ENCODE measurements around the gene ZNF595.
"Not testable (repeated sequence)": the region's sequence is repeated elsewhere in the genome, so short reads cannot be mapped to it uniquely, and the experiment has no call there.

Gene ZNF595

GRCh38 chr4:86559-87324 lies 33.6 kb downstream of the ZNF595 start:
- not testable (repeated sequence) for DNase-seq

DNA sequence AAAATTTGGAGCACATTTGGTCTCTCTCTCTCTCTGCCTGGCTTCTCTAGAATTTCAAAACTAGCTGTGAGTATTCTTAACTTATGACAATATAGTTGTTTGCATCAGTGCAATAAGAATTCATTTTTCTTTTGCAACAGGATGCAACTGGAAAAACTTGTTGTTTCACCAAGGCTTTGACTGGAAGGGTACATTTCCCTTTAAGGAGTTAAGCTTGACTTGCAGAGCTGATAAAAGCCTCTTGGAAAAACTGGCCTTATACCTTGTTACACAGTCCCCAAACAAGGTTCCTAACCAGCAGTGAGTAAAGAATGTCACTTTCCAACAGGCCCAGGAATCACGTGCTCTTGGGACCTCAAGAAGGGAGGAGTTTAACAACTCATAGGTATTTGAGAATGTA lies 45.3 kb downstream of the ZNF595 start:
- no peak for DNase-seq

DNA sequence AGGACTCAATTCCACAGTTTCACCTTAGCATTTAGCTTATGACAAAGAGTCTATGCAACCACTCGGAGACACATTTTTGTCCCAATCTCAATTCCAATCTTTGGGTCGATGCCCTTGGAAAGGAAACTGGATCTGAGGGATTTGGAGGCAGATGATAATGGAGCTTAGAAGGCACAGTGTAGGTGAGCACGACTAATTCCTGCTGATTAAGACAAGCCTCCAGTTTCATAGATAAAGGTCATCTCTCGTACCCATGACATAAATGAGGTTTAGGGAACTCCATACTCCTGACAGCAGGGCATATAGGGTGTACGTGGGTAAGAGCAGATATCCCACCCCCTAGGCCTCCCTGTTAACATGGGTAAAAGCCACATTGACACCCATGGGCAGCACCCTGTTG lies 46.7 kb downstream of the ZNF595 start:
- no peak for DNase-seq

GRCh38 chr4:107083-107443 lies 53.9 kb downstream of the ZNF595 start:
- no peak for DNase-seq

- no peak for DNase-seq
Measured at GRCh38 chr4:107444-108429, 54.6 kb downstream of the ZNF595 start.

DNA sequence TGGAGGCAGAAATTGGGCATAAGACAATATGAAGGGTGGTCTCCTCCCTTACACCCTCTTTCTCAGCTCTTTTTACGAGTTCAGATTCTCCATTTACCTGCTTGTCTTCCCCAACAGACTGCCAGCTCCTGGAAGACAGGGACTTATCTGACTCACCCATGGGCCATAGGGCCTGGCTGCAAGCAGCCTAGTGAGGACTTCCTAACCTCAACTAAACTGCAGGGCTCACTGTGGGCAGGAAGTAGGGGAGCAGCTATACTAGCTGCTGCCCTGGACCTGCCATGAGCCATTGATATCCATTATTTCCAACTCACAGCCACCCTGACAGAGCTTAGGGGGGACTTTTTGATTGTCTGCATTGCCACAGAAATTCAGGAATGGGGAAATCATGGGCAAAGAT lies 59.6 kb downstream of the ZNF595 start:
- no peak for DNase-seq

GRCh38 chr4:113732-114131 lies 60.6 kb downstream of the ZNF595 start:
- DNase-seq = no peak

GRCh38 chr4:114149-114548 lies 61.0 kb downstream of the ZNF595 start:
- DNase-seq = no peak

DNA sequence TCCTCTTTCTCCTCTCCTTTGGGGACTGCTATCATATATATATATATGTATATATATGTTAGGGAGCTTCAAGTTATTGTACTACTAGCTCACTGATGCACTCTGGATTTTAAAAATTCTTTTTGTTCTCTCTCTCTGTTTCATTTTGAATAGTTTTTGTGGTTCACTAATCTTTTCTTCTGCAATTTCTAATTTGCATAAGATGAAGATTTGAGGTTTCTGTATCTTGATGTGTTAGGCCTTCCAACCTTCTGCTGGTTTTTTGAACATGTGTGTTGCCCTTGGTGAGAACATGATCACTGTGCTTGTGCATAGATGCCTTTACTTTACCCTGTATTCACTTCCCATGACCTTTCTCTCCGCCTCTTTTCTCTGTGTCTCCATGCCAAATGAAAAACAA lies 63.4 kb downstream of the ZNF595 start:
- DNase-seq = no peak

- DNase-seq = no peak
Measured at GRCh38 chr4:120616-121015, 67.5 kb downstream of the ZNF595 start.

GRCh38 chr4:121408-122084 lies 68.4 kb downstream of the ZNF595 start:
- no peak for DNase-seq

- not testable (repeated sequence) for DNase-seq
Measured at GRCh38 chr4:123922-124274, 70.8 kb downstream of the ZNF595 start.

GRCh38 chr4:124275-125081 lies 71.4 kb downstream of the ZNF595 start, which contains the start of gene ZNF718:
ZNF718 (plus strand) TSS chr4:124501; CDS start chr4:124671, 170 bp downstream.
- DNase-seq = peak; percentile 95

DNA sequence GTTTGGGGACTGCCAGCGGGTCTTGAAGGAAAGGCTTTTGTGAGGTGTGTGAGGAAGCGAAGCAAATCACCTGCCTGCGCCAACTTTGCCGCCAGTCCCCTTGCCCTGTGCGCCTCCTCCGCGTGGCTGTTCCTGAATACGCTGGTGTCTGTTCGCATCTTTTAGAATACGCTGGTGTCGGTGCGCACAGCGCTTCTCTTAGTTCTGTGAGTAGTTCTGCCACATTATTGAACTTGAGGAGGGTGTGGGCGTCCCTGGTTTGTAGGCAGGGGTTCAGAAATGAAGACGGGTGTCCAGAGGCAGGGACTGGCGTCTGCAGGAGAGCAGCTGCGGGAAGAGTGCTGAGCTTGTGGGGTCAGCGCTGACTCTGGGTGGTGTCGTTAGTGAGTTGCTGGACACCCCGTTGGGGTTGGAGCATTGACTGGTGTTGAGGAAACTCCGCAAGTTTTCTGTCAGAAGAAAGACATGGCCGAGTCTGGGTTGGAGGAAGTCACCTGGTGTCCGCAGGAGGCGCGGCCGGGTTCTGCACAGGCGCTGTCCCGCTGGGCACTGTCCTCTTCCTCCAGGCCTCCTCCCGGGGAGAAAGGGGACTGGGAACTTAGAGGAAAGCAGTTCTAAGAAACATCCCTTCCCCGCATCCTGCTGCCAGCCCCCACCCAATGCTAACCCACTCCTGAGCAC lies 72.1 kb downstream of the ZNF595 start:
- DNase-seq = peak; percentile 55

- DNase-seq = no peak
Measured at GRCh38 chr4:125833-126232, 72.7 kb downstream of the ZNF595 start.

GRCh38 chr4:132483-132882 lies 79.4 kb downstream of the ZNF595 start:
- DNase-seq = no peak
